OCI-LY1 (cell line): Measurements from ENCODE around the gene PRPH.
"Not testable (repeated sequence)": the region's sequence is repeated elsewhere in the genome, so short reads cannot be mapped to it uniquely, and the experiment has no call there.

Source experiments
- H2AFZ ChIP-seq: fragments of 200-600 bp; sonication (generic), shearing (Covaris generic); 2 replicates; pipeline ENCODE4 v1.6.0; 2014; ENCODE audit warnings: antibody characterized with exemption, mild to moderate bottlenecking, low read length
- H3F3A ChIP-seq: fragments of 200-600 bp; sonication (generic), shearing (Covaris generic); 2 replicates; pipeline ENCODE4 v1.6.0; 2014; ENCODE audit warnings: mild to moderate bottlenecking, antibody characterized with exemption, low read length, moderate library complexity; ENCODE audit not compliant: insufficient read depth
- H3K27ac ChIP-seq: fragments of 200-600 bp; sonication (generic); 2 replicates; pipeline ENCODE4 v1.5.1; 2014; ENCODE audit warnings: low read length, mixed run types, mild to moderate bottlenecking, low read depth; ENCODE audit not compliant: poor library complexity, severe bottlenecking
- H3K27me3 ChIP-seq: fragments of 200-600 bp; sonication (generic); 2 replicates; pipeline ENCODE4 v1.6.0; 2014; ENCODE audit warnings: antibody characterized with exemption, mild to moderate bottlenecking, low read length, moderate library complexity; ENCODE audit not compliant: insufficient read depth
- H3K36me3 ChIP-seq: fragments of 200-600 bp; sonication (generic); 2 replicates; pipeline ENCODE4 v1.6.1; 2014; ENCODE audit warnings: mild to moderate bottlenecking, antibody characterized with exemption, low read length, moderate library complexity, mixed read lengths; ENCODE audit not compliant: insufficient read depth
- H3K4me1 ChIP-seq: fragments of 200-600 bp; sonication (generic); 2 replicates; pipeline ENCODE4 v1.5.1; 2014; ENCODE audit warnings: mild to moderate bottlenecking, low read length, moderate library complexity; ENCODE audit not compliant: insufficient read depth, severe bottlenecking
- H3K4me2 ChIP-seq: fragments of 200-600 bp; sonication (generic), shearing (Covaris generic); 2 replicates; pipeline ENCODE4 v1.6.1; 2014; ENCODE audit warnings: low read length
- H3K4me3 ChIP-seq: fragments of 200-600 bp; sonication (generic); 2 replicates; pipeline ENCODE4 v1.5.1; 2014; ENCODE audit warnings: low read length, low read depth, mild to moderate bottlenecking, mixed read lengths; ENCODE audit not compliant: poor library complexity, severe bottlenecking
- H3K79me2 ChIP-seq: fragments of 200-600 bp; shearing (Covaris generic); 2 replicates; pipeline ENCODE4 v1.6.1; 2016; ENCODE audit warnings: mixed run types, low read length, mixed read lengths; ENCODE audit not compliant: insufficient read depth
- H3K9ac ChIP-seq: fragments of 200-600 bp; sonication (generic), shearing (Covaris generic); 2 replicates; pipeline ENCODE4 v1.6.1; 2014; ENCODE audit warnings: mild to moderate bottlenecking, low read length, mixed read lengths
- H3K9me2 ChIP-seq: fragments of 200-600 bp; sonication (generic), shearing (Covaris generic); 2 replicates; pipeline ENCODE4 v1.6.1; 2014; ENCODE audit warnings: low read depth, mild to moderate bottlenecking, low read length, mixed read lengths
- H3K9me3 ChIP-seq: fragments of 200-600 bp; shearing (Covaris generic); 2 replicates; pipeline ENCODE4 v1.6.1; 2014; ENCODE audit warnings: low read length, mixed read lengths
- H4K20me1 ChIP-seq: fragments of 200-600 bp; sonication (generic), shearing (Covaris generic); 2 replicates; pipeline ENCODE4 v1.6.0; 2016; ENCODE audit warnings: mild to moderate bottlenecking, low read length; ENCODE audit not compliant: insufficient read depth
- EZH2 ChIP-seq: fragments of 200-600 bp; sonication (generic), shearing (Covaris generic); IDR thresholded peaks from 2 replicates; pipeline ENCODE4 v1.8.0; 2017; ENCODE audit warnings: borderline replicate concordance, mixed run types, mild to moderate bottlenecking, antibody characterized with exemption, low read length, moderate library complexity, mixed read lengths
- TF ChIP-seq, protein P1 (sequence below): fragments of 200-600 bp; sonication (generic), shearing (Covaris generic); IDR thresholded peaks from 2 replicates; pipeline ENCODE4 v1.5.1; 2017; ENCODE audit warnings: mild to moderate bottlenecking, antibody characterized with exemption, low read length, moderate library complexity, mixed read lengths

Gene PRPH

DNA sequence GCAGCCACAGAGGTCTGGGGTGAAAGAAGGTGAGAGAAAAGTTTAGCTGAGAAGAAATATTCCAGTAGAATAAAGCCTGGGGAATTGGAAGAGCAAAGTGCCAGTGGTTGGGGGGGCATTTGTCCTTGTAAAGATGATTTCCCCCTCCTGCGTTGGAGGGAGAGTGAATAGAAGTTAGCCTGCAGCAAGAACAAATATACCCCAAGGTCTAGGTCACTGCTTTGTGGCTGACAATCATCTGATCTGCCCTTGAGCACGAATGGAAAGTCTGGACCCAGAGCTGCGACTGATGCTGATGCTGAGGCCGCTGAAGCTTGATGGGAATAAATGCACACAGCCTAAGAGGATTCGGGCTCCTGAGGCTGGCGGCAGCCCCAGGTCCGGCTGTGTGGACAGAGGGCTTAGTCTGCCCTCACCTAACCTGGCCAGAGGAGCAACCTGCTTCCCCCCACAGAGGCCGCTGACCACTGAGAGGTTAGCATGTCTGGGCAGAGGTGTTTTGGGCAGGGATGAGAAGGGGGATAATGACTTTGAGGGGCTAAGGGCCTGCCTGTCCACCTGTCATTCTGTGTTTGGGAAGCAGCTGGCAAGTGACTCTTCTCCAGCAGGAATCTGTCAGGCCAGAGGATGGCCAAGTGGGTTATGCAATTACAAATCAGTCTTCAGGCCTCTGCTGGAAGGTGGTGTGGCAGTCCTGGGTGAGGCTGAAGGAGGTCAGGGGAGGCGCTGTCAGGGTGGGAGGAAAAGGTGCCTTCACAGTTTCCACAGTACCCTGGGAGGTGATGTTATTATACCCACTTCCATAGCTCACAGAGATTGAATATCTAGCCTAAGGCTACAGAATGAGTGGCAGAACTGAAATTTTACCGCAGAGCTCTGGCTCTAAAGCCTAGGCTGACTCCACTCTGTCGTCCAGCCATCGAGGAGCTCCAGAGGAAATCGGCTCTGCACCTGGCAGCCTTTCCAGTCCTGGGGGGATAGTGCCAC, 18.4 kb upstream of the PRPH start:
- no peak overlapping the region for H3K27ac ChIP-seq
- H3K9me3 ChIP-seq: no peaks in the 10 kb centered on the region
- peaks cover 27% of the 10 kb centered on the region for H3K36me3 ChIP-seq
- H3K4me1 ChIP-seq: no peaks in the 10 kb centered on the region
- H3K27me3 ChIP-seq: no peaks in the 10 kb centered on the region
- H3K4me2 ChIP-seq: no peak overlapping the region
- 0 out of 2 replicates have a peak, but pooled peaks cover 4% of the 10 kb centered on the region for H3F3A ChIP-seq
- no peak overlapping the region for H2AFZ ChIP-seq
- no peaks in the 10 kb centered on the region for H4K20me1 ChIP-seq
- no peaks in the 10 kb centered on the region for H3K79me2 ChIP-seq
- H3K9me2 ChIP-seq: no peaks in the 10 kb centered on the region
- no peak overlapping the region for H3K9ac ChIP-seq
- H3K4me3 ChIP-seq: no peak overlapping the region
- no peak for TF ChIP-seq EZH2
- TF ChIP-seq, protein P1, sequence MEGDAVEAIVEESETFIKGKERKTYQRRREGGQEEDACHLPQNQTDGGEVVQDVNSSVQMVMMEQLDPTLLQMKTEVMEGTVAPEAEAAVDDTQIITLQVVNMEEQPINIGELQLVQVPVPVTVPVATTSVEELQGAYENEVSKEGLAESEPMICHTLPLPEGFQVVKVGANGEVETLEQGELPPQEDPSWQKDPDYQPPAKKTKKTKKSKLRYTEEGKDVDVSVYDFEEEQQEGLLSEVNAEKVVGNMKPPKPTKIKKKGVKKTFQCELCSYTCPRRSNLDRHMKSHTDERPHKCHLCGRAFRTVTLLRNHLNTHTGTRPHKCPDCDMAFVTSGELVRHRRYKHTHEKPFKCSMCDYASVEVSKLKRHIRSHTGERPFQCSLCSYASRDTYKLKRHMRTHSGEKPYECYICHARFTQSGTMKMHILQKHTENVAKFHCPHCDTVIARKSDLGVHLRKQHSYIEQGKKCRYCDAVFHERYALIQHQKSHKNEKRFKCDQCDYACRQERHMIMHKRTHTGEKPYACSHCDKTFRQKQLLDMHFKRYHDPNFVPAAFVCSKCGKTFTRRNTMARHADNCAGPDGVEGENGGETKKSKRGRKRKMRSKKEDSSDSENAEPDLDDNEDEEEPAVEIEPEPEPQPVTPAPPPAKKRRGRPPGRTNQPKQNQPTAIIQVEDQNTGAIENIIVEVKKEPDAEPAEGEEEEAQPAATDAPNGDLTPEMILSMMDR: no peak

DNA sequence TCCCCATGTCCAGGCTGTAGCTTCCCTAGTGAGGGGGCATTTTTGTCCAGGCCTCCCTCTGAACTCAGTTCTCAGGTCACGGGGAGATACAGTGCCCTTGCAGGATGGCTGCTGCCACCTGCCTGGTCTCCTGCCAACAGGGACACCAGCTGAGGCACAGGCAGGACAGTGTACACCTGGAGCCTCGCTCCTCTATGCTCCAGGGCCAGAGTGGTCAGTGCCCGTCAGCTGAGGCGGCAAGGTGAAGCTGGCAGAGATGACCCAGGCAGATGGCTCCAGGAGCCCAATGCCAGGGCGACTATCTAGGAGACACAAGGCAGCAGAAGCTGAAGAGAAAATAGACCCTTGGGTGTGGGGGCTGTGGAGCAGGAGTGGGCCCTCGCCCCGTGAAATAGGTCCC, 17.5 kb upstream of the PRPH start:
- H3F3A ChIP-seq: 0 out of 2 replicates have a peak, but pooled peaks cover 4% of the 10 kb centered on the region
- H3K9ac ChIP-seq: no peak overlapping the region
- no peaks in the 10 kb centered on the region for H4K20me1 ChIP-seq
- H3K27ac ChIP-seq: no peak overlapping the region
- H3K79me2 ChIP-seq: no peaks in the 10 kb centered on the region
- no peak overlapping the region for H3K4me3 ChIP-seq
- TF ChIP-seq, protein P1: no peak
- TF ChIP-seq EZH2: no peak
- no peaks in the 10 kb centered on the region for H3K9me3 ChIP-seq
- H3K27me3 ChIP-seq: no peaks in the 10 kb centered on the region
- no peaks in the 10 kb centered on the region for H3K4me1 ChIP-seq
- H2AFZ ChIP-seq: no peak overlapping the region
- H3K36me3 ChIP-seq: peaks cover 20% of the 10 kb centered on the region
- no peak overlapping the region for H3K4me2 ChIP-seq
- H3K9me2 ChIP-seq: no peaks in the 10 kb centered on the region

DNA sequence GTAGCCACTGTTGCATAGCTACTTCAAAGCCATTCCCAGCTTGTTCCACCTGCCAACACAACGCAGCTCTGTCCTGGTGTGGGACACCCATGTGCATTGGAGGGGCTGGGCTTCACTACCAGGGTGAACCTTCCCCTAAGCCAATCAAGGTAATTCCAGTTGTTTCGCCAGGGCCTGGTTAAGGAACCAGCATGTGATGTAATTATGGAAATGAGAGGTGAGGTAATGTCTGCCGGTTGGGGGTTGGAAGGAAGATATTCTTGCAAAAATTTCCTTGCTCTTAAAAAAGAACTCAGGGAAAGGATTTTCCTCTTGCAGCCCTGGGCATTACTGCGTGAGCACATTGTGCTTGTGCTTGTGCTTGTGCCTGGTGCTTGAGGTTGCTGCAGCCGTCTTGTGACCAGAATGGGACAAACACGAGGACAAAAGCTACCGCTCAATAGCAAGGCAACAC, 15.2 kb upstream of the PRPH start:
- no peak overlapping the region for H2AFZ ChIP-seq

DNA sequence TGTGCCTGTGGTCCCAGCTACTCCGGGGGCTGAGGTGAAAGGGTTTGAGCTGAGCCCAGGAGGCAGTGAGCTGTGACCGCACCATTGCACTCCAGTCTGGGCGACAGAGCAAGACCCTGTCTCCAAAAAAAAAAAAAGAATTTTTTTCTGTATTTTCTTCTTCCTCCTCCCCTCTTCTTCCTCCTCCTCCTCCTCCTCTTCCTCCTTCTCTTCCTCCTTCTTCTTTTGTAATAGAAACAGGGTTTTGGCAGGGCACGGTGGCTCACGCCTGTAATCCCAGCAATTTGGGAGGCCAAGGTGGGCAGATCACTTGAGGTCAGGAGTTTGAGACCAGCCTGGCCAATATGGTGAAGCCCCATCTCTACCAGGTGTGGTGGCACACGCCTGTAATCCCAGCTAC, 14.4 kb upstream of the PRPH start:
- not testable (repeated sequence) for H3K9me2 ChIP-seq, H3K4me3 ChIP-seq, H3K79me2 ChIP-seq, H3K9me3 ChIP-seq, H3K9ac ChIP-seq, H3F3A ChIP-seq, H4K20me1 ChIP-seq, H3K36me3 ChIP-seq, H3K4me1 ChIP-seq, H3K4me2 ChIP-seq, H2AFZ ChIP-seq, H3K27me3 ChIP-seq, H3K27ac ChIP-seq

More for the DNA sequence above, 15.2 kb upstream of the PRPH start:
- Histone ChIP-seq H3K36me3 (no peaks in the 10 kb centered on the region), H3F3A (no peaks in the 10 kb centered on the region), H3K9ac (no peak overlapping the region), H3K27me3 (no peaks in the 10 kb centered on the region), H3K4me1 (no peaks in the 10 kb centered on the region), H3K79me2 (no peaks in the 10 kb centered on the region), H3K4me3 (no peak overlapping the region), H4K20me1 (no peaks in the 10 kb centered on the region), H3K9me2 (no peaks in the 10 kb centered on the region), H3K9me3 (no peaks in the 10 kb centered on the region), H3K4me2 (no peak overlapping the region), H3K27ac (no peak overlapping the region)
- TF ChIP-seq EZH2: no peak
- TF ChIP-seq, protein P1: no peak
